GM13976 (cell line): ENCODE measurements around the gene LETM1.

Source experiments
- DNase-seq: peaks from one replicate; pipeline ENCODE4 v3.0.0; 2012; ENCODE audit warnings: low spot score
- CTCF ChIP-seq: IDR thresholded peaks from 2 replicates; pipeline ENCODE4 v1.5.1; 2012; ENCODE audit warnings: borderline replicate concordance, mild to moderate bottlenecking; ENCODE audit not compliant: insufficient read depth; ENCODE audit errors: extremely low read depth, missing control alignments, control extremely low read depth
- in situ Hi-C: fragments of 300-500 bp; cut with MboI; formaldehyde crosslinking; loops from one replicate; pipeline ENCODE4 v1.12.0; 2022; ENCODE audit warnings: low sequenced_read_pairs, mixed read lengths, inconsistent platforms; ENCODE audit not compliant: unreplicated experiment

The LETM1 gene

DNA sequence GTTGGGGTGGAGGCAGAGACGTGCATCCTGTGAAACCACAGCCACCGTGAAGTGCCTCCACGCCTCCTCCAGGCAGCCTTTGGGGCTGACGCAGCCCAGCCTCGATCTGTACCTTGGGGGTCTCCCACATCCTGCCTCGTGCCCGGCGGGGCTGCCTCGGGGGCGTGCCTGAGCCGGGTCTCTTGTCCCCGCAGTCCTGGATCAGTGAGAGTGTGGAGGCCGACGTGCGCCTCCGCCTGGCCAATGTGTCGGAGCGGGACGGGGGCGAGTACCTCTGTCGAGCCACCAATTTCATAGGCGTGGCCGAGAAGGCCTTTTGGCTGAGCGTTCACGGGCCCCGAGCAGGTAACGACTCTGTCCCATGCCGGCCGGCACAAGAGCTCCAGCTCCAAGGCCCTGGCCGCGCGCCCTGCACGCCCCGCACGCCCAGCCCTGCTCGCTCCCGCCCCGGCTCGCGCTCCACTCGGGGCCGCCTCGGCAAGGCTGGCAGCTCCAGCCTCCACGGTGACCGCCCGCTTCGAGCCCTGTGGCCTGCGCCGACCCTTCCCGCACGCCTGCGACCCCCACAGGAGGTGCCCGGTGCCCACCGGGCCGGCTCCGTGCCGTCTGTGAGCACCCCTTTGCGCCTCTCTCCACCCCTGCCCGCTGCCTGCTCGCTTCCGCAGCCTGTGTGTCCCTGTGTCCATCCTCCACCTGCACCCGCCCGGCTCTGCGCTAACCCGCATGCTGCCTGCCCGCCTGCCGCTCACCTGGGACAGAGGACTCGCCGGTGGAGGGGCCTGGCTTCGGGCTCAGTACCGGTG, 53.0 kb downstream of the LETM1 start:
- in situ Hi-C loops, result no loop called here
- DNase-seq, result no peak
- TF ChIP-seq CTCF, result no peak

- DNase-seq, result no peak
- in situ Hi-C loops, result no loop called here
- TF ChIP-seq CTCF, result no peak
These were observed 53.7 kb downstream of the LETM1 start for GRCh38 chr4:1802151-1802715.

DNA sequence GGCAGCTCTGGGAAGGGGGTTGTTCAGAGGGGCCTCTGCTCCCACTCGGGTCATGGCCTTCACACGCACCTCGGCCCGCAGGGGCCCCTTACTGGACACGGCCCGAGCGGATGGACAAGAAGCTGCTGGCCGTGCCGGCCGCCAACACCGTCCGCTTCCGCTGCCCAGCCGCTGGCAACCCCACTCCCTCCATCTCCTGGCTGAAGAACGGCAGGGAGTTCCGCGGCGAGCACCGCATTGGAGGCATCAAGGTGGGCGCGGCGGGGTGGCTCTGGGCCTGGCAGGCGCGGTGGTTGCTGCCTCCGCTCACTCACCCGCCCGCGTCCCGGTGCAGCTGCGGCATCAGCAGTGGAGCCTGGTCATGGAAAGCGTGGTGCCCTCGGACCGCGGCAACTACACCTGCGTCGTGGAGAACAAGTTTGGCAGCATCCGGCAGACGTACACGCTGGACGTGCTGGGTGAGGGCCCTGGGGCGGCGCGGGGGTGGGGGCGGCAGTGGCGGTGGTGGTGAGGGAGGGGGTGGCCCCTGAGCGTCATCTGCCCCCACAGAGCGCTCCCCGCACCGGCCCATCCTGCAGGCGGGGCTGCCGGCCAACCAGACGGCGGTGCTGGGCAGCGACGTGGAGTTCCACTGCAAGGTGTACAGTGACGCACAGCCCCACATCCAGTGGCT, 54.5 kb downstream of the LETM1 start:
- in situ Hi-C loops, result no loop called here
- no peak for TF ChIP-seq CTCF
- DNase-seq, result no peak

- no peak for DNase-seq
- in situ Hi-C loops, result no loop called here
These were observed 55.2 kb downstream of the LETM1 start for GRCh38 chr4:1800805-1801204.

DNA sequence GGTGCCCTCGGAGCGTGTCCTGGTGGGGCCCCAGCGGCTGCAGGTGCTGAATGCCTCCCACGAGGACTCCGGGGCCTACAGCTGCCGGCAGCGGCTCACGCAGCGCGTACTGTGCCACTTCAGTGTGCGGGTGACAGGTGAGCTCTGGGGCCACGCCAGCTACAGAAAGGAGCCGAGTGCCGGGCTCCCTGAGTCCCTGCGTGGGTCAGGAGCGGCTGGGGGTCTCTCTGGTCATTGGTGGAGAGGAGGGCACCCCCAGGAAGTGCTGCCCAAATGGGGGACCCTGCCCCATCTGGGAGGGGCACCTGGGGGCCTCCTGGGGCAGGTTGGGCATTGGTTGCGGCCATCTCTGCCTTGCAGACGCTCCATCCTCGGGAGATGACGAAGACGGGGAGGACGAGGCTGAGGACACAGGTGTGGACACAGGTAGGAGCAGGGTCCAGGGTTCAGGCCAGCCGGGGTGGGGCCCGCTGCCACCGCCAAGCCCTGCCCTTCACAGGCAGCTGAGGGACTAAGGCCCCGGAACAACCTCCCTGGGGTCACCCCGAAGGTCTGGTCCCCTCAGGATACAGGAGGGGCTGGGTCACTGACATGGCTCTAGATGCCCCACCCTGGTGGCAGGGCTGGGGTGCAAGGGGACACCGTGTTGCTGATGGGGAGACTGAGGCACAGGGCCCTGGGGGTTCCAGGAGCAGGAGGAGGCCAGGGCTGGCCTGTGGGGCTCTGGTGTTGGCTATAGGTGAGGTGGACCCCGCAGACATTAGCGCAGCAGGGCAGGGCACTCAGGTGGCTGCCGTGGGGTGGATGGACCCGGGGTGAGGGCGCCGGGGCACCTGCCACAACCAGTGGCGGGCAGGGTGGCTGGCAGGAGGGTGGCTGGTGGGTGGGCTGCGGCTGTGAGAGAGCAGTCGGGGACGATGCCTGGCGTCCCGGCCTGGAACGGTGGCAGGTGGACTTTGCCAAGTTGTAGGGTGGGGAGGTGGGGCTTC, 56.3 kb downstream of the LETM1 start:
- in situ Hi-C loops, result no loop called here
- TF ChIP-seq CTCF, result no peak

More at GRCh38 chr4:1800805-1801204, 55.2 kb downstream of the LETM1 start:
- no peak for TF ChIP-seq CTCF

More for the DNA sequence above, 56.3 kb downstream of the LETM1 start:
- no peak for DNase-seq
